SK-N-SH treated with all-trans-retinoic acid at 6 μM for 48 hours (cell line): ENCODE data around the gene ANKRD34A.

Experiments
- ATAC-seq: fragments of 200-7000 bp; cut with Tn5 transposase; 3 replicates; pipeline ENCODE4 v1.9.1; 2020; ENCODE audit warnings: mild to moderate bottlenecking, moderate library complexity
- ARNTL ChIP-seq: fragments of 450-650 bp; formaldehyde crosslinking; IDR thresholded peaks from 2 replicates; pipeline ENCODE4 v1.5.0; 2020; ENCODE audit warnings: low read depth, mild to moderate bottlenecking, moderate library complexity, borderline replicate concordance
- BACH2 ChIP-seq: fragments of 250-450 bp; sonication (Bioruptor Pico); IDR thresholded peaks from 2 replicates; pipeline ENCODE4 v1.9.0; 2021; ENCODE audit warnings: mild to moderate bottlenecking, borderline replicate concordance
- CREB5 ChIP-seq: fragments of 250-450 bp; sonication (Bioruptor Pico); IDR thresholded peaks from 2 replicates; pipeline ENCODE4 v1.5.1; 2020; ENCODE audit warnings: low read depth, mild to moderate bottlenecking, moderate library complexity
- CSDC2 ChIP-seq: fragments of 250-450 bp; sonication (Bioruptor Pico); IDR thresholded peaks from 2 replicates; pipeline ENCODE4 v1.5.0; 2020; ENCODE audit warnings: mild to moderate bottlenecking, moderate library complexity
- CSRNP3 ChIP-seq: fragments of 250-450 bp; sonication (Bioruptor Pico); IDR thresholded peaks from 2 replicates; pipeline ENCODE4 v1.5.1; 2021; ENCODE audit warnings: mild to moderate bottlenecking, moderate library complexity
- ESRRG ChIP-seq: fragments of 250-450 bp; sonication (Bioruptor Pico); IDR thresholded peaks from 2 replicates; pipeline ENCODE4 v1.6.1; 2021; ENCODE audit warnings: mild to moderate bottlenecking
- GLIS3 ChIP-seq: fragments of 250-450 bp; sonication (Bioruptor Pico); IDR thresholded peaks from 2 replicates; pipeline ENCODE4 v1.5.0; 2020; ENCODE audit warnings: mild to moderate bottlenecking, moderate library complexity
- ISL1 ChIP-seq: fragments of 250-450 bp; sonication (Bioruptor Pico); IDR thresholded peaks from 2 replicates; pipeline ENCODE4 v2.1.2; 2022; ENCODE audit warnings: mild to moderate bottlenecking, moderate library complexity
- PATZ1 ChIP-seq: fragments of 250-450 bp; sonication (Bioruptor Pico); IDR thresholded peaks from 2 replicates; pipeline ENCODE4 v1.8.0; 2020; ENCODE audit warnings: mild to moderate bottlenecking, moderate library complexity, borderline replicate concordance
- POU6F1 ChIP-seq: fragments of 250-450 bp; sonication (Bioruptor Pico); IDR thresholded peaks from 2 replicates; pipeline ENCODE4 v1.8.0; 2021; ENCODE audit warnings: low read depth, mild to moderate bottlenecking, moderate library complexity, borderline replicate concordance
- PPARA ChIP-seq: fragments of 250-450 bp; sonication (Bioruptor Pico); IDR thresholded peaks from 2 replicates; pipeline ENCODE4 v1.5.0; 2020; ENCODE audit warnings: mild to moderate bottlenecking, borderline replicate concordance
- RARB ChIP-seq: fragments of 250-450 bp; sonication (Bioruptor Pico); IDR thresholded peaks from 2 replicates; pipeline ENCODE4 v1.8.0; 2021; ENCODE audit warnings: mild to moderate bottlenecking, moderate library complexity
- SNAI2 ChIP-seq: fragments of 250-450 bp; sonication (Bioruptor Pico); IDR thresholded peaks from 2 replicates; pipeline ENCODE4 v1.5.0; 2020; ENCODE audit warnings: mild to moderate bottlenecking, moderate library complexity
- TCF4 ChIP-seq: fragments of 250-450 bp; sonication (Bioruptor Pico); IDR thresholded peaks from 2 replicates; pipeline ENCODE4 v1.8.0; 2021; ENCODE audit warnings: mild to moderate bottlenecking, moderate library complexity, borderline replicate concordance
- TOX ChIP-seq: fragments of 250-450 bp; sonication (Bioruptor Pico); IDR thresholded peaks from 2 replicates; pipeline ENCODE4 v1.8.0; 2021; ENCODE audit warnings: mild to moderate bottlenecking, moderate library complexity, borderline replicate concordance
- TSHZ2 ChIP-seq: fragments of 250-450 bp; sonication (Bioruptor Pico); IDR thresholded peaks from 2 replicates; pipeline ENCODE4 v1.5.0; 2020; ENCODE audit warnings: mild to moderate bottlenecking, moderate library complexity
- ZC3H10 ChIP-seq: fragments of 250-450 bp; sonication (Bioruptor Pico); IDR thresholded peaks from 2 replicates; pipeline ENCODE4 v1.5.1; 2021; ENCODE audit warnings: mild to moderate bottlenecking, moderate library complexity
- ZFP3 ChIP-seq: fragments of 250-450 bp; sonication (Bioruptor Pico); IDR thresholded peaks from 2 replicates; pipeline ENCODE4 v1.5.0; 2020; ENCODE audit warnings: mild to moderate bottlenecking, moderate library complexity
- ZFP30 ChIP-seq: fragments of 450-650 bp; formaldehyde crosslinking; IDR thresholded peaks from 2 replicates; pipeline ENCODE4 v1.5.0; 2022; ENCODE audit warnings: mild to moderate bottlenecking, moderate library complexity
- ZNF565 ChIP-seq: fragments of 450-650 bp; formaldehyde crosslinking; conservative IDR thresholded peaks from 2 replicates; pipeline ENCODE4 v1.5.0; 2020; ENCODE audit warnings: low read depth, mild to moderate bottlenecking, moderate library complexity
- ZNF8 ChIP-seq: fragments of 450-650 bp; formaldehyde crosslinking; IDR thresholded peaks from 2 replicates; pipeline ENCODE4 v1.5.0; 2020; ENCODE audit warnings: mild to moderate bottlenecking, moderate library complexity

The ANKRD34A gene

GRCh38 chr1:145952903-145953302, 11.5 kb downstream of the ANKRD34A start:
- no peak for TF ChIP-seq ZC3H10 (CRISPR knock-in tag)
- no peak for TF ChIP-seq PPARA (CRISPR knock-in tag)
- TF ChIP-seq CSRNP3 (CRISPR knock-in tag) = no peak
- TF ChIP-seq POU6F1 (CRISPR knock-in tag) = no peak
- no peak for TF ChIP-seq ZNF8
- no peak for TF ChIP-seq ZFP3
- no peak for TF ChIP-seq GLIS3 (CRISPR knock-in tag)
- no peak for TF ChIP-seq ZFP30 (CRISPR knock-in tag)
- TF ChIP-seq ISL1 (CRISPR knock-in tag) = no peak
- no peak for TF ChIP-seq TSHZ2 (CRISPR knock-in tag)
- TF ChIP-seq ZNF565 (CRISPR knock-in tag) = no peak
- no peak for TF ChIP-seq CSDC2 (CRISPR knock-in tag)
- TF ChIP-seq BACH2 (CRISPR knock-in tag) = no peak
- TF ChIP-seq SNAI2 (CRISPR knock-in tag) = no peak
- TF ChIP-seq RARB = no peak
- no peak for TF ChIP-seq ARNTL (CRISPR knock-in tag)
- no peak for TF ChIP-seq TOX
- TF ChIP-seq, all 23 proteins: peak for 0
- no peak for ATAC-seq

DNA sequence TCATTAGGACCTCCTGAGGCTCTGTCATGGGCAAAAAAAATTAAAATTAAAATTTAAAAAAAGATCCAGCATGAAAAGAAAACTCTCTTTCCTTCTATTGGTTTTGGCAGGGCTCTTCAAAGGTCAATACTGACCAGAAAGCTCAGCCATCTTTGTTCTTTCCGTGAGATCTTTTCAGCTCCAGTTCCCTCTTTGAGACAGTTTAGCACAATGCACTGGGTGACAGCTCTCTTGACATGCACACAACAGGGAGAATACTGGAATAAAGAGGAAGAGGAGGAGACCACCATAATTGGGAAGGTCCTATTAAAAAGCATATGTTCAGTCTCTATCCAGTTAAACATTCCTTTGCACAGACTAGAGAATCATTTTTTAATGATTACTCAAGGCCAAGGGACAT, 12.8 kb downstream of the ANKRD34A start:
- ATAC-seq = no peak
- TF ChIP-seq ZFP3 = no peak
- no peak for TF ChIP-seq CREB5 (CRISPR knock-in tag)
- no peak for TF ChIP-seq SNAI2 (CRISPR knock-in tag)
- TF ChIP-seq CSRNP3 (CRISPR knock-in tag) = no peak

- ATAC-seq = no peak
- TF ChIP-seq GLIS3 (CRISPR knock-in tag) (no peak), ZFP30 (CRISPR knock-in tag) (no peak), ESRRG (CRISPR knock-in tag) (no peak), TCF4 (no peak), ZC3H10 (CRISPR knock-in tag) (no peak), PPARA (CRISPR knock-in tag) (no peak), CSRNP3 (CRISPR knock-in tag) (no peak), PATZ1 (no peak), SNAI2 (CRISPR knock-in tag) (no peak), ZFP3 (no peak), ARNTL (CRISPR knock-in tag) (no peak), POU6F1 (CRISPR knock-in tag) (no peak)
Observed at GRCh38 chr1:145949219-145949618, 15.2 kb downstream of the ANKRD34A start.
